ENCODE measurements around the gene CATSPERB.
"Not testable (repeated sequence)": the region's sequence is repeated elsewhere in the genome, so short reads cannot be mapped to it uniquely, and the experiment has no call there.

Gene CATSPERB

DNA sequence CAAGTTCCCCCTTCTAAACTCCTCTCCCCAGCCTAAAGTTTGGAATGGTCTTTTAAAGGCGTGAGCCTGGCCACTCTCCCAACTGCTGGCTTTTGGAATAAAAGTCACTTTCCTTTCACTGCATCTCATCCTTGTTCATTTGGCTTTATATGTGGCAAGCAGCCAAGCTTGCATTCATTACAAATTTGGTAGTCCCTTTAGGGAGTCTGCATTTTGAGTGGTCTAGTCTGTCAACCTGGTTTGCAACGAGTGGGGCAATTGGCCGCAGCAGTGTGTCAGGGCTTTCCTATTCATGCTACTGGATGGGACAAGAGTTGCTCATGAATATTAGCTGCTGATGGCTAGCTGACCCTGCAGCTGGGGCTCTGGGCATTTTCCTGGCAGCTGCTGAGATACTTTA lies 57.0 kb downstream of the CATSPERB start:
- no peak for DNase-seq (ENCODE audit: low read depth in 2 of 3, low spot score in 1 of 3)

DNA sequence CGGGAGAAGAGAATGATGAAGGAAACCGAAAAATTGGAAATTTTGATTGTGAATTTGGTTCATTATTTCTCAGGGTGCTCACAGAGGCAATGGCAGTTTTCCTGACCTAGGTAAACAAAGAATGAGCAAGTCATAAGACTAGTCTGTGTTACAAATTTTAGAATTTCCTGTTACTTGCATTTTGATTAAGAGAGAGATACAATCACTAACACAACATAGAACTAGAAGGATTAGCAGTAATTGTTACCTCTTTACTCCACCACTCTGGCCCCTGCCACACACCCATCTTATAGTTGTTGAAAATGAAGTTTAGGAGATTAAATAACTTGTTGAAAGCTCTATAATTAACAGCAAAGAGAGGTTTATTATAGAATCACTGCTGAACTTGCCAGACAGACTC lies 62.0 kb downstream of the CATSPERB start:
- no peak for DNase-seq (ENCODE audit: low read depth in 2 of 3, low spot score in 1 of 3)

DNA sequence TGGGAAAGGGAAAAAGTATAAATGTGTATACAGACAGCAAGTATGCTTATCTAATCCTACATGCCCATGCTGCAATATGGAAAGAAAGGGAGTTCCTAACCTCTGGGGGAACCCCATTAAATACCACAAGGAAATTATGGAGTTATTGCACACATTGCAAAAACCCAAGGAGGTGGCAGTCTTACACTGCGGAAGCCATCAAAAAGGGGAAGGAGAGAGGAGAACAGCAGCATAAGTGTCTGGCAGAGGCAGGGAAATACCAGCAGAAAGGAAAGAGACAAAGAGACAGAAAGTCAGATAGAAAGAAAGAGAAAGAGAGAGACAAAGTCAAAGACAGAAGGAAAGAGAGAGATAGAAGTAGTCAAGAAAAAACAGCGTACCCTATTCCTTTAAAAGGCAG lies 64.8 kb downstream of the CATSPERB start:
- DNase-seq (ENCODE audit: low read depth in 2 of 3, low spot score in 1 of 3) = not testable (repeated sequence)

DNA sequence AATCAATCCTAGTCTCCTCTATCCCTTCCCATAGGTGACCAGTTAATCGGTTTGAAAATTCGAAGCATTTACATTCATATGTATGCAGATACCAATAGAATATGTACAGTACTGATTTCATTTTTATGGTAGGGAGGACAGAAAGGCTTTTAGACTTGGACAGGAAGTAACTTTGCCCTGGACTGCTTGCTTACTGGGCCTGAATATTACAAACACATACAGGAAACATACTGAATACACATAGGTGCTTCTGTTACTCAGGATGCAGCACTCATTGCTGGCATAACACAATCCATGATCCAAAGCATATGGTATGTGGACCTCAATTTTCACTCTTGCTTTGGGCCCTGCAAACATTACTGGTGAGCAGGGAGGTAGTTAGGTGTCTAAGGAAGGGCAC lies 71.1 kb downstream of the CATSPERB start:
- no peak for DNase-seq (ENCODE audit: low read depth in 2 of 3, low spot score in 1 of 3)

DNA sequence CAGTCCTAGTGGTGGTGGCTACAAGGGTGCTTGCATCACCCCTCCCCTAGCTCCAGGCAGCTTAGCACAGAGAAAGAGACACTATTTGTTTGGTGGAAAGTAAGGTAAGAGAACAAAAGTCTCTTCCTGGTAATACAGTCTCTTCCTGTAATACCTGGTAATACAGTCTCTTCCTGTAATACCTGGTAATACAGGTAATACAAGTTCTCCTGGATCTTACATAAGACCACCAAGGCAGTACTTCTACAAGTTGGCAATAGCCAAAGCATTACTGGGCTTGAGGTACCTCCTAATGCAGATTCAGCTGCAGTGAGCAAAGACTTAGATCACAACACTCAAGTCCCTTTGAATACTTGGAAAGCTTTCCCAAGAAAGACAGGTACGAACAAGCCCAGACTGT lies 77.0 kb downstream of the CATSPERB start:
- no peak for DNase-seq (ENCODE audit: low read depth in 2 of 3, low spot score in 1 of 3)

DNA sequence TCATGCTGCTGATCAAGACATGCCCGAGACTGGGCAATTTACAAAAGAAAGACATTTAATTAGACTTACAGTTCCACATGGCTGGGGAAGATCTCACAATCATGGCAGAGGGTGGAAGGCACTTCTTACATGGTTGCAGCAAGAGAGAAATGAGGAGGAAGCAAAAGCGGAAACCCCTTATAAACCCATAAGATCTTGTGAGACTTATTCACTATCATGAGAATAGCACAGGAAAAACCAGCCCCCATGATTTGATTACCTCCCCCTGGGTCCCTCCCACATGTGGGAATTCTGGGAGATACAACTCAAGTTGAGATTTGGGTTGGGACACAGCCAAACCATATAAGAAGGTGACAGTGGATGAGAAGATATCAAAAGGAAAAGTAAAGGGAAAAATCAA lies 78.4 kb downstream of the CATSPERB start:
- no peak for DNase-seq (ENCODE audit: low read depth in 2 of 3, low spot score in 1 of 3)

DNA sequence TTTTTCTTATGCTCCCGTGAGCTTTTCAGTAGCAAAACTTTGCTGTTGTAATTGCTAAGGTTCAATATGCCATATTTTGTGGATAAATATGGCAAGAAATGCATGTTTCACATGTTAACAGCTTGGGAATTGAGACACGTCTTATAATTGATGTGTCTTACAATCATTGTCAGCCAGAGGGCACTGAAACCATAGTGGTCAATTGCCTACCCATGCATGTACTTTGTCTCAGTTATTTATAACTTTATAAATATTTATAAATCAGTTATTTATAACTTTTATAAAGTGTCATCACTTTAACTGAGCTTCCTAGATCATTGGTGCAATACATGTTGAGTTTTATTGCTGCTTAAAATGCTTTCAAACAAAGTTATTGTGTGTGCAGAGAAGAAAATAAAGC lies 82.0 kb downstream of the CATSPERB start:
- peak in 1 of 3 donors; percentile 6 for DNase-seq (ENCODE audit: low read depth in 2 of 3, low spot score in 1 of 3)

DNA sequence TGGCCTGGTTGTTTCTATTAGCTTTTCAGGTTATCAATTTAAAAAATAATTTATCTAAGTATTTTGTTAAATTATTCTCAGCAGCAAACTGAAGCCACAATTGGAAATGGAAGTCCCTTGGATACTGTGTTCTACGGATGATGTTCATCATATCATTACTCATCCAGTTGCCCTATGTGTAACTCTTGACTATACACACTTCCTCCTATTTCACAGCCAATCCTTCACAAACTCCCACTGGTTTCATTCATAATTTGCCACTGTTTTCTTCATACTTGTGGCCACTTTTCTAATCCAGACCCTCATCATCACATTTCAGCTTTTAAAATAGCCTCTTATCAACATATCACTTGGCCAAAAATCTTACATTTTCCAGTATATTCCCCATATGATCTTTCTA lies 84.0 kb downstream of the CATSPERB start:
- DNase-seq (ENCODE audit: low read depth in 2 of 3, low spot score in 1 of 3) = no peak

DNA sequence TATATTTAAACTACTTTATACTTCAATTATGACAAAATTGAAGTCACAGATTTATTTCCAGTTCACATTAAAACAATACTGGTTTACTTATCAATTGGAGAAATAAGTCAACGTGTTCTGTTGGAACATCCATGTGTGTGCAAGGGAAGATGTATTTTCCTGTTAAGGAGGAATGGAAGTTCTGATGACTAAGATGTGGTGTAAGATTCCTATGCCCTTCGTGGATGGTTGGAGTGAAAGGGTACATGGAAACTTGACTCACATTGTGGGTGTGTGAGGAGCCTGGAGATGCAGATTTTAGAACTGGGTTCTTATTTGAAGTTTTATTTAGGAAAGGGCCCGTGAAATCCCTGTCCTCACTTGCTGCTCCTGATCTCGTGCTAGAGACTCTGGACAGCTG lies 95.3 kb downstream of the CATSPERB start:
- DNase-seq (ENCODE audit: low read depth in 2 of 3, low spot score in 1 of 3) = no peak

DNA sequence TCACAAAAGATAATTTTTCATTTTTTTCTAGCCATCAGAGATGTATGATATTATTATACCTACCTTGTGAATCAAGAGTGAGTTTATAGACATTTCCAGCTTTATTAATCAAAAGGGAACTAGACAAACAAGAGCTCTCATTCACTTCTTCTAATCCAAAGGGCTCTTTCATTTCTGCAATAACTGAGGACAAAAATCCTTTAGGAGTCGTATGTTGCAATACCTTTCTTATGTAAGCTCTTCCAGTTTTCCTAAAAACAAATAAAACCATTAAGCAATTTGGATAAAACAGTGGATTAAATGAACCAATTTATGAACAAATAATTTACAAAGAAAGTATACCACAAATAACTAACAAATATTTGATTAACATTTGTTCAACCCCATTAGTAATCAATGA lies 107.1 kb downstream of the CATSPERB start:
- no peak for DNase-seq (ENCODE audit: low read depth in 2 of 3, low spot score in 1 of 3)

DNA sequence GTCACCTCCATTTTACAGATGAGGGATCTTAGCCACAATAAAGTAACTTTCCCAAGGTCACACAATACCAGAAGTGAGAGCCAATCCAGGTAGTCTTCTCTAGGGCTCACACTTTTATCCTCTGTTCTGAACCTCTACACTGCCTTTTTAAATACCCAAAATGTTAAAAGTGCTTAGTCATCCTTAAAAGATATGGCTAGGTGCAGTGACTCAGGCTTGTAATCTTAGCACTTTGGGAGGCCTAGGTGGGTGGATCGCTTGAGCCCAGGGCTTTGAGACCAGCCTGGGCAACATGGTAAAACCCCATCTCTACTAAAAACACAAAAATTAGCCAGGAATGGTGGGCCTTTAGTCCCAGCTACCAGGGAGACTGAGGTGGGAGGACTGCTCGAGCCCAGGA lies 117.7 kb downstream of the CATSPERB start:
- DNase-seq (ENCODE audit: low read depth in 2 of 3, low spot score in 1 of 3) = no peak

DNA sequence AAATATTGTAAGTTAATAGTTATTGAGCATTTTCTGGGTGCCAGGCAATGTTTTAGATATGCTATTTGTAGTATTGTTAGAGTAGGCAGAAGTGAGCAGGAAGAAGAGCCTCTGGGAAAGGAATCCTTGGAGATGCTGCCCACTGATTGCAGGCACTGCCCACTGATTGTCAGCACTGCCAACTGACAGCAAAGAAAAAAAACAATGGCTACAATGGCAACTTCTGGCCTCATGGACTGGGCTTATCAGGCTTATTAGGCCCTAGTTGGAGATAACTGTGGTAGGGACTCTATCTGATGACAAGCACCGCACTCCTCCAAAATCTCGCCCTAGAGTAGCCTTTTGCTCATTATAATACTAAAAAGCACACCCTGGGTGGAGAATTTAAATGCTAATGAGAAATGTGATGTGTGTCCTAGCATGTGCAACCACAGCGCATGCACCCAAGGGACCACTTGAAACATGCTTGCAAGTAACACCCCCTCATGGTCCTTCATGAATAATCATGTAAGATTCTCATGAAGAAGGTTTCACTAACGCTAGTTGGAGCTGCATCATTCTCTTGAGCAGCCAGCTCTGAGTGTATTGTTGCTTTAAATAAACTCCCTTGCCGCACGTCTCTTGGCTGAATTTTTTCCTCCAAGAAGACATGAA lies 118.3 kb downstream of the CATSPERB start:
- no peak for DNase-seq (ENCODE audit: low read depth in 2 of 3, low spot score in 1 of 3)

DNA sequence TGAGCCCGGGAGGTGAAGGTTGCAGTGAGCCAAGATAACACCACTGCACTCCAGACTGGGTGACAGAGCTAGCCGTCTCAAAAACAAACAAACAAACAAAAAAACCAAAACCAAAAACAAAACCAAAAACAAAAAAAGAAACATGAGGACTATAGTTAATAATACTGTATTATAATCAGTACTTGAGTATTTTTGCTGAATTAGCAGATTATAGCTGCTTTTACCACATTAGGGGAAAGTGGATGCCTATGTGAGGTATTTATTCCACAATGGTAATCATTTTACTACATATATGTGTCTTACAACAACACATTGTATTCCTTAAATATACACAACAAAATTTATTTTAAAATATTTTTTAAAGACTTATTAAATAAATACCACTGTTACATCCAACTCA lies 120.4 kb downstream of the CATSPERB start:
- DNase-seq (ENCODE audit: low read depth in 2 of 3, low spot score in 1 of 3) = no peak

DNA sequence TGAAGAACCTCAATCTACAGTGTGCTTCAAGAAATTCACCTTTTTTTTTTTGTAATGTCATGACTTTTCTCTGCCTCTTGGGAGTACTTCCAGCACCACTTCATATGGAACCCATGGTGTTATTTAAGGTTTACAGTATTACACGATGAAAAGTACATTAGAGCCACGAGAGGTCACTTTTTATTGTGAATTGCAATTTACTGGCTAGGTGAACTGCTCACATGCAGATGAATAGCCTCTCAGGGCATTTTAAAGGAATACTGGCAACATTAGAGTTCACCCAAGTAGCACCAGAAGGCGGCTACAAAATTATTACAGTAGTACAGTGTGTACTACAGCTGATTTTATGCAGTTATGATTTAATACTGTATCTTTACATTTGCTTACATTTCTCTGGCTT lies 122.7 kb downstream of the CATSPERB start:
- DNase-seq (ENCODE audit: low read depth in 2 of 3, low spot score in 1 of 3) = no peak

DNA sequence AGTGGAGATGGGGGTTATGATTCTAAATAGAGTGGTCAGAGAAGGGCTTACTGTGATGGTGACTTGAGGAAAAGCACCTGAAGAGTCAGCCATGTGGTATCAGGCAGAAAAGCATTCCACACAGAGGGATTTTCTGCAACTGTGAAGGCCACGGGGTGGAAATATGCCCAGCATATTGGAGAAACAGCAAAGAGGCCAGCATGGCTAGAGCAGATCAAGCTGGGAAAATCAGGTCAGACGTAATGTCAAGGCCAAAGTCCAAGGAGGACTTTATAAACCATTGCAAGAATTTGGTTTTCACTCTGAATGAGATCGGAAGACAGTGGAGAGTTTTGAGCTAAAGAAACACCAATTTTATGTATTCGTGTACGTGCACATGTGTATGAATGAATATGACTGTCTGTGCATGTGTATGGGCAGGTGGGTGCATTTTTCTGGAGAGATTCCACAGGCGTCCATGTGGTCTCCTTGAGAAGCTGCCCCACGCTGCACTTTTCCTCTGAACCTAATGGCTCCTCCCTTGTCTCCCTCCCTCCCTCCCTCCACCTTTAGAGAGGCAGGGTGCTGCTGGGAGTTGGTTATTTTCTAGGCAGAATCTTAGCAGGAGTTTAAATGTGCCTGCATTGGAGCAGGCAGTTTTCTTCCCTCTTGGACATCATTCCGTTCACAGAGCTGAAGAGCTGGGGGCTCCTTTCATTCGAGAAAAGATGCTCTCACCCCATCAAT lies 124.4 kb downstream of the CATSPERB start:
- DNase-seq (ENCODE audit: low read depth in 2 of 3, low spot score in 1 of 3) = no peak

DNA sequence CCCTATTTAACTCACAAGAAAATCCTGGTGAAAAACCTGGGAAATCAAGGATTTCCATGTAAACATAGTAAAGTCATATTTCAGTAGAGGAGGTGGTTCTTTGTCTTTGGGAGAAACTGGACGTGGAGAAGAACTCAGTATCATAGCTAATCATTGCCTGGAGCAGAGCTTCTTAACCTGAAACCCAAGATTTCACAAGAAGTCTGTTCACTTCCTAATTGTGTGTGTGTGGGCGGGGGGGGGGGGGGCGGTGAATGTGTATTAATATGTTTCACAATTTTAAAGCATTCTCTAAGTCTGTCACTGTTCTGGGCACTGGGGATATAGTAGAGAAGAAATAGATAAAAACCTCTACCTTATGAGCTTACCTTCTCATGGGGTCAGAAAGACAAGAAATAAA lies 125.0 kb downstream of the CATSPERB start:
- no peak for DNase-seq (ENCODE audit: low read depth in 2 of 3, low spot score in 1 of 3)

DNA sequence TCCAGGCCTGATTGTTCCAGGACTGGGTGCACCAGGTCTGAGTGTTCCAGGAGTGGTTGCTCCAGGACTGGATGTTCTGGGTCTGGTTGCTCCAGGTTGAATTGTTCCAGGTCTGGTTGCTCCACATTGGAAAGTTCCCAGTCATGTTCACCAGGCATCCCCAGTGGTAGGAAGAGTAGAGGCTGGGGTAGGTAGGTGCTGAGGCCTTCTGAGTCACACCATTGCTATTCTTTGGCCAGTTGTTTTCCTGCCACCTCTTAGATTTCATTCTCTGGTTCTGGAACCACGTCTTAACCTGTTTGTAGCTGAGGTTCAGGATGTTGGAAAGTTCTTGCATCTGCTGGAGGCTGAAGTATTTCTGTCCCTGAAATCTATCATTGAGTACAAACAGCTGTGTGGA lies 127.3 kb downstream of the CATSPERB start:
- DNase-seq (ENCODE audit: low read depth in 2 of 3, low spot score in 1 of 3) = not testable (repeated sequence)

DNA sequence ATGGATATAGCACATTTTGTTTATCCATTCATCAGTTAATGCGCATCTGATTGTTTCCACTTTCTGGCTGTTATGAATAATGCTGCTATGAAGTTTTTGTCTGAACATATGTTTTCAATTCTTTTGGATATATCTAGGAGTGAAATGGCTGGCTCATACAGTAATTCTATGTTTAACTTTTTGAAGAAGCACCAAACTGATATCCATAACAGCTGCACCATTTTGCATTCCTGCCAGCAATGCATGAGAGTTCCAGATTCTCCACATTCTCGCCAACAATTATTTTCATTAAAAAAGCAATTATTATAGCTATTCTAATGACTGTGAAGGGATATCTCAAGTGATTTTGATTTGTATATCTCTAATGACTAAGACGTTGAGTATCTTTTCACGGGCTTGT lies 131.9 kb downstream of the CATSPERB start:
- no peak for DNase-seq (ENCODE audit: low read depth in 2 of 3, low spot score in 1 of 3)

DNA sequence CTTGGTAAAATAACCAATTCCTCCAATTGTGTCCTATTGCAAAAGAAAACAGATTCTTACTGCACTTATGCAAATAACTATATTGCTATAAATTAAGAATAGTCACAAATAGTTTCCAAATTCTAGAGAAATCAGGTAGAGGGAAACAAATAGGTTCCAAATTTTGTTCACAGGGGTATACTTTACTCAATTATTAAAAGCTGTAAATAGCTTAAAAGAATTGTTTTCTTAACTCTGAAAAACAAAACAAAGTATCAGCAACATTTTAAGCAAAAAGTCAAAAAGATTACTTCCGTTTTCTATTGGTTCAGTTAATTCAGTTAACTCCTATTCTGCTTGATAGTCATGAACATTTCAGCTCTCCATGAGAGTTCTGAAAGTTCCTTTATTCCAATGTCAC lies 136.2 kb downstream of the CATSPERB start:
- DNase-seq (ENCODE audit: low read depth in 2 of 3, low spot score in 1 of 3) = no peak

DNA sequence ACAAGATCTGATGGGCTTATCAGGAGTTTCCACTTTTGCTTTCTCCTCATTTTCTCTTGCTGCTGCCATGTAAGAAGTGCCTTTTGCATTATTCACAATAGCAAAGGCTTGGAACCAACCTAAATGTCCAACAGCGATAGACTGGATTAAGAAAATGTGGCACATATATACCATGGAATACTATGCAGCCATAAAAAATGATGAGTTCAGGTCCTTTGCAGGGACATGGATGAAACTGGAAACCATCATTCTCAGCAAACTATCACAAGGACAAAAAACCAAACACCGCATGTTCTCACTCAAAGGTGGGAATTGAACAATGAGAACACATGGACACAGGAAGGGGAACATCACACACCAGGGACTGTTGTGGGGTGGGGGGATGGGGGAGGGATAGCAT lies 137.9 kb downstream of the CATSPERB start:
- not testable (repeated sequence) for DNase-seq (ENCODE audit: low read depth in 2 of 3, low spot score in 1 of 3)

DNA sequence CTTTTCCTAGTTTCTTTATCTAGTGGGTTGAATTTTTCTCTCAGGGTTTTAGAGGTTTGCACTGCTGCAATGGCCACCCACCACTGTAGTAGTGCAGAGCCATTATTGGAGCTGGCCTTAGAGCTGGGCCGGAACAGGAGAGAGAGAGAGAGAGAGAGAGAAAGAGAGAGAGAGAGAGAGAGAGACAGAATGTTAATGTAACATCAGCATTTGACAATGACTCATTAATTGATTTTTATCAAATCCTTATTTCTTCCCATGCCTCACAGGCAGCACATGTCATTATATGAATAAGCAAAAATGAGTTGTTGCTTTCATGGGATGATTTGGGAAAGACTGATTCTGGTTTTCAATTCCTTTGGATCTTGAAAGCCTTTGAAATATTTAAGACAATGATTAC lies 145.5 kb downstream of the CATSPERB start:
- DNase-seq (ENCODE audit: low read depth in 2 of 3, low spot score in 1 of 3) = no peak

DNA sequence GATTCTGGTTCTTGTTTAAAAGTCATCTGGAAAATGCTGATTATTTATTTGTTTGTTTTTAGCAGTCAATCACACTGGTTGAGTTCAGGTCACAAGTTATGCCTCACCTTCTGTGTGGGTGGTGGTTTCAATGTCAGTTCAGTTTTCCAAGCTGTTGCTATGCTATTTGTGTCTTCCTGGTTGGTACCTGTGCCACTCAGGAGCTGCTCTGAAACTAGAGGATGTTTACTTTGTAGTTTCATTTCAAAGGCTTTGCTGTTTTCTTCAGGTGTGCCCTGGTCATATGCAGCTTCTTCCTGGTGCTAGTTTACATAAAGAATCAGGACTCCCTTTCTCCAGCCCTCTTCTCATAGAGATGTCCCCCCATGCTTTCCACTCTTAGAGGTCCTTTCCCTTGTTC lies 146.0 kb downstream of the CATSPERB start:
- no peak for DNase-seq (ENCODE audit: low read depth in 2 of 3, low spot score in 1 of 3)

DNA sequence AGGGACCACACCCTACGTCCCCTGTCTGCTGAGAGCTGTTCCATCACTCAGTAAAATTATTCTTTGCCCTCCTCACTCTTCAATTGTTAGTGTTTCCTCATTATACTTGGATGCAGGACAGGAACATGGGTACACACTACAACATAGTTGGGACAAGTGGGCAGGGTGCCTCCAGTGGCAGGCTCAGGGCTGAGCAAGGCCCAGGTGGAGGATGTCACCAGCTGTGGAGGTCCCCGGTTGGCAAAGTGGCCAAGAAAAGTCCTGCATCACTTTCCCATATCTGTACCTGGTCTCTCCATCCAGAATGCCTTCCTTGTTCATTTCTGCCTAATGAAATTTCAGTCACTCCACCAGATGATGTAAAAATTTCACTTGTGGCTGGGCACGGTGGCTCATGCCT lies 149.1 kb downstream of the CATSPERB start:
- DNase-seq (ENCODE audit: low read depth in 2 of 3, low spot score in 1 of 3) = no peak

Measured in stimulated activated CD4-positive, alpha-beta T cell treated with anti-CD3 and anti-CD28 coated beads, Interleukin-12 subunit alpha, Interleukin-12 subunit beta, amount 100 ng/mL, for 48 hours (primary cell).